ENCODE data around the gene CLTCL1.
"Not testable (repeated sequence)": the region's sequence is repeated elsewhere in the genome, so short reads cannot be mapped to it uniquely, and the experiment has no call there.

DNA sequence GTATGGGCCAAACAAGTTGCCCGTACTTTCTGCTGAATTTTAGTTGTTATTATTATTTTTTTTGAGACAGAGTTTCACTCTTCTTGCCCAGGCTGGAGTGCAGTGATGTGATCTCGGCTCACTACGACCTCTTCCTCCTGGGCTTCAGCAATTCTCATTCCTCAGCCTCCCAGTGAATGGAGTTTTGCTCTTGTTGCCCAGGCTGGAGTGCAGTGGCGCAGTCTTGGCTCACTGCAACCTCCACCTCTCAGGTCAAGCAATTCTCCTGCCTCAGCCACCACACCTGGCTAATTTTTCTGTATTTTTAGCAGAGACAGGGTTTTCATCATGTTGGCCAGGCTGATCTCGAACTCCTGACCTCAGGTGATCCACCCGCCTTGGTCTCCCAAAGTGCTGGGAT is 15.0 kb upstream of the CLTCL1 start:
- TF ChIP-seq POLR2AphosphoS5 (IDR thresholded peaks at IDR 0.05; ENCODE audit: insufficient read depth in 1 of 2, low read depth in 1 of 2); POLR2A (IDR thresholded peaks at IDR 0.05): not testable (repeated sequence)
- TF ChIP-seq, protein P1, sequence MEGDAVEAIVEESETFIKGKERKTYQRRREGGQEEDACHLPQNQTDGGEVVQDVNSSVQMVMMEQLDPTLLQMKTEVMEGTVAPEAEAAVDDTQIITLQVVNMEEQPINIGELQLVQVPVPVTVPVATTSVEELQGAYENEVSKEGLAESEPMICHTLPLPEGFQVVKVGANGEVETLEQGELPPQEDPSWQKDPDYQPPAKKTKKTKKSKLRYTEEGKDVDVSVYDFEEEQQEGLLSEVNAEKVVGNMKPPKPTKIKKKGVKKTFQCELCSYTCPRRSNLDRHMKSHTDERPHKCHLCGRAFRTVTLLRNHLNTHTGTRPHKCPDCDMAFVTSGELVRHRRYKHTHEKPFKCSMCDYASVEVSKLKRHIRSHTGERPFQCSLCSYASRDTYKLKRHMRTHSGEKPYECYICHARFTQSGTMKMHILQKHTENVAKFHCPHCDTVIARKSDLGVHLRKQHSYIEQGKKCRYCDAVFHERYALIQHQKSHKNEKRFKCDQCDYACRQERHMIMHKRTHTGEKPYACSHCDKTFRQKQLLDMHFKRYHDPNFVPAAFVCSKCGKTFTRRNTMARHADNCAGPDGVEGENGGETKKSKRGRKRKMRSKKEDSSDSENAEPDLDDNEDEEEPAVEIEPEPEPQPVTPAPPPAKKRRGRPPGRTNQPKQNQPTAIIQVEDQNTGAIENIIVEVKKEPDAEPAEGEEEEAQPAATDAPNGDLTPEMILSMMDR (IDR thresholded peaks at IDR 0.05), result not testable (repeated sequence)
